KMS-11 (cell line): Measurements from ENCODE around the gene GLS.
"Not testable (repeated sequence)": the region's sequence is repeated elsewhere in the genome, so short reads cannot be mapped to it uniquely, and the experiment has no call there.

ENCODE experiments used
- H2AFZ ChIP-seq: fragments of 200-600 bp; sonication (generic); 2 replicates; pipeline ENCODE4 v1.6.1; 2016; ENCODE audit warnings: antibody characterized with exemption, mixed run types, low read depth
- H3K27ac ChIP-seq: fragments of 200-600 bp; sonication (generic); 2 replicates; pipeline ENCODE4 v1.6.1; 2016; ENCODE audit warnings: mild to moderate bottlenecking, mixed run types
- H3K27me3 ChIP-seq: fragments of 200-600 bp; sonication (generic); 2 replicates; pipeline ENCODE4 v1.6.1; 2017; ENCODE audit warnings: mild to moderate bottlenecking, low read depth, mixed run types, moderate library complexity; ENCODE audit not compliant: insufficient read depth
- H3K36me3 ChIP-seq: fragments of 200-600 bp; sonication (generic); 2 replicates; pipeline ENCODE4 v1.6.1; 2017; ENCODE audit warnings: mild to moderate bottlenecking, mixed run types; ENCODE audit not compliant: insufficient read depth
- H3K4me1 ChIP-seq: fragments of 200-600 bp; sonication (generic); 2 replicates; pipeline ENCODE4 v1.6.1; 2016; ENCODE audit warnings: mild to moderate bottlenecking, low read depth, mixed run types; ENCODE audit not compliant: poor library complexity, severe bottlenecking
- H3K4me2 ChIP-seq: fragments of 200-600 bp; sonication (generic); 2 replicates; pipeline ENCODE4 v1.7.0; 2016; ENCODE audit warnings: mild to moderate bottlenecking, mixed run types
- H3K4me3 ChIP-seq: fragments of 200-600 bp; sonication (generic); IDR thresholded peaks from 2 replicates; pipeline ENCODE4 v1.6.1; 2017; ENCODE audit warnings: low read depth, low read length, mixed read lengths; ENCODE audit not compliant: insufficient read depth
- H3K79me2 ChIP-seq: fragments of 200-600 bp; sonication (generic); 2 replicates; pipeline ENCODE4 v1.6.1; 2016; ENCODE audit warnings: low read depth, mixed run types; ENCODE audit not compliant: insufficient read depth
- H3K9ac ChIP-seq: fragments of 200-600 bp; sonication (generic); 2 replicates; pipeline ENCODE4 v1.6.1; 2016; ENCODE audit warnings: mild to moderate bottlenecking, mixed run types
- H4K20me1 ChIP-seq: fragments of 200-600 bp; sonication (generic); 2 replicates; pipeline ENCODE4 v1.6.1; 2016; ENCODE audit warnings: mild to moderate bottlenecking, mixed run types; ENCODE audit not compliant: insufficient read depth
- TF ChIP-seq, protein P1 (sequence below): fragments of 200-600 bp; sonication (generic); conservative IDR thresholded peaks from 2 replicates; pipeline ENCODE4 v1.6.1; 2017; ENCODE audit warnings: low read depth, mild to moderate bottlenecking, antibody characterized with exemption, low read length, moderate library complexity, mixed read lengths

GLS gene

DNA sequence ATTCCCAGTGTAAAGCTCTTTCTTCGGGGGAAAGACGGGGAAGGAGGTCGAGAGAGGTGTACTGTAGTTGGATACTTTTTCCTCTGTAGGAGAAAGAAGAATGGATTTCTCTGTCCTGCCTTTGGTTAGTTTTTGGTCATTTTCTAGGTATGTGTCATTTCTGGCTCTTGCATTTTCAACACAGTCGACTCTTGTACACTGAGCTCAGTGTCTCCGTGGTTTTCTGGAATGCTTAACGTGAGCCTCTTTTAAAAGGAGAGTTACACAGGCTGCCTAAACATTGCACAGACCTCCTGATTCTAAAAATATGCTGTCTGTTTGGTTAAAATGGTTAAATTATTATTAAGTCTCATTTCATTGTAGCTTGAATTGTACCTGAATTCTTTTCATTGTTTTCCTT is 21.8 kb upstream of the GLS start:
- no peak overlapping the region for H3K9ac ChIP-seq
- no peaks in the 10 kb centered on the region for H3K79me2 ChIP-seq
- H3K4me1 ChIP-seq = no peaks in the 10 kb centered on the region
- H4K20me1 ChIP-seq = no peaks in the 10 kb centered on the region
- H3K4me2 ChIP-seq = no peak overlapping the region
- TF ChIP-seq, protein P1, sequence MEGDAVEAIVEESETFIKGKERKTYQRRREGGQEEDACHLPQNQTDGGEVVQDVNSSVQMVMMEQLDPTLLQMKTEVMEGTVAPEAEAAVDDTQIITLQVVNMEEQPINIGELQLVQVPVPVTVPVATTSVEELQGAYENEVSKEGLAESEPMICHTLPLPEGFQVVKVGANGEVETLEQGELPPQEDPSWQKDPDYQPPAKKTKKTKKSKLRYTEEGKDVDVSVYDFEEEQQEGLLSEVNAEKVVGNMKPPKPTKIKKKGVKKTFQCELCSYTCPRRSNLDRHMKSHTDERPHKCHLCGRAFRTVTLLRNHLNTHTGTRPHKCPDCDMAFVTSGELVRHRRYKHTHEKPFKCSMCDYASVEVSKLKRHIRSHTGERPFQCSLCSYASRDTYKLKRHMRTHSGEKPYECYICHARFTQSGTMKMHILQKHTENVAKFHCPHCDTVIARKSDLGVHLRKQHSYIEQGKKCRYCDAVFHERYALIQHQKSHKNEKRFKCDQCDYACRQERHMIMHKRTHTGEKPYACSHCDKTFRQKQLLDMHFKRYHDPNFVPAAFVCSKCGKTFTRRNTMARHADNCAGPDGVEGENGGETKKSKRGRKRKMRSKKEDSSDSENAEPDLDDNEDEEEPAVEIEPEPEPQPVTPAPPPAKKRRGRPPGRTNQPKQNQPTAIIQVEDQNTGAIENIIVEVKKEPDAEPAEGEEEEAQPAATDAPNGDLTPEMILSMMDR = no peak
- no peaks in the 10 kb centered on the region for H3K36me3 ChIP-seq
- H3K27ac ChIP-seq = no peak overlapping the region
- H3K27me3 ChIP-seq = no peaks in the 10 kb centered on the region
- no peak overlapping the region for H2AFZ ChIP-seq
- H3K4me3 ChIP-seq = no peak overlapping the region

DNA sequence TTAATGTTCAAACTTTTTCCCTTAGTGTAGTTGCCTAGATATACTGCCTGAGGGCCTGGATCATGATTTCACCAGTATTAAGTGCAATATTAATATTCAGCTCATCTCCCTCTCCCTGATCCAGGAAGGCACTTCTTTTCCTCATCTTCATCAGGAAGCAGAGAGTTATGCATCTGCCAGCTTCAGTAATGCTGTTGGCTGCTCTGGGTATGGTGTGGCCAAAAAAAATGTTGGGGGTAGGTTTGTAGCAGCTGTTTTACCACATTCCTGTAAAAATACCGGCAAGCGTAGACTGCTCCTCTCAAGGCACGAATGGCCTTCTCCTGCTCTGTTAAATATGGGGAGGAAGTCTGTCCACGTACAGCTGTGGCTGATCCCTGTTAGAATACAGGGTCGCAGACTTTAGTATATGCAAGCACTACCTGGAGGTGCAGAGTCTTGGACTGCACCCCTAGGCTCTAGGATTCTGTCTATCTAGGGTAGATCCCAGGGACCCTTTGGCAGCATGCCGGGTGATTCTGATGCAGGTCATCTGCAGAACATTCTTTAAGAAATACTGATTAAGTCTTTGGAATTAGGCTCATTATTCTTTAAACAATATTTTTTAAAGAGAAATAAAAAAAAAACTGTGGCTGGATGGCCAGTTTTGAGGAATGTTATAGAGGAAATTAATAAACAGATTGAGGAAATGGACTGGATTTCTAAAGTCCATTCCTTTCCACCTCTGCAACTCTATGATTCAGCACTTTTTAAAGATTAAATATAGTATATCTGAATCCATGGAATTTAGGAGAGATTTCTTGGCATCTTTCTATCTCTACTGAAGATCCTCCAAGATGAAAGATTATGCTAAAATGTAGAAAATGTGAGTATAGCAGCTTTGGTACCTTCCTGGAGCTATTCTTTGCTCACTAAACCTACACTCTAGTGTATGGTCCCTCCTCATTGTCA is 21.0 kb upstream of the GLS start:
- no peak overlapping the region for H3K9ac ChIP-seq
- H3K79me2 ChIP-seq = no peaks in the 10 kb centered on the region
- H3K27me3 ChIP-seq = no peaks in the 10 kb centered on the region
- H4K20me1 ChIP-seq = no peaks in the 10 kb centered on the region
- no peak overlapping the region for H2AFZ ChIP-seq
- H3K27ac ChIP-seq = no peak overlapping the region
- no peak overlapping the region for H3K4me3 ChIP-seq
- no peak overlapping the region for H3K4me2 ChIP-seq
- TF ChIP-seq, protein P1 = no peak
- H3K4me1 ChIP-seq = no peaks in the 10 kb centered on the region
- no peaks in the 10 kb centered on the region for H3K36me3 ChIP-seq

DNA sequence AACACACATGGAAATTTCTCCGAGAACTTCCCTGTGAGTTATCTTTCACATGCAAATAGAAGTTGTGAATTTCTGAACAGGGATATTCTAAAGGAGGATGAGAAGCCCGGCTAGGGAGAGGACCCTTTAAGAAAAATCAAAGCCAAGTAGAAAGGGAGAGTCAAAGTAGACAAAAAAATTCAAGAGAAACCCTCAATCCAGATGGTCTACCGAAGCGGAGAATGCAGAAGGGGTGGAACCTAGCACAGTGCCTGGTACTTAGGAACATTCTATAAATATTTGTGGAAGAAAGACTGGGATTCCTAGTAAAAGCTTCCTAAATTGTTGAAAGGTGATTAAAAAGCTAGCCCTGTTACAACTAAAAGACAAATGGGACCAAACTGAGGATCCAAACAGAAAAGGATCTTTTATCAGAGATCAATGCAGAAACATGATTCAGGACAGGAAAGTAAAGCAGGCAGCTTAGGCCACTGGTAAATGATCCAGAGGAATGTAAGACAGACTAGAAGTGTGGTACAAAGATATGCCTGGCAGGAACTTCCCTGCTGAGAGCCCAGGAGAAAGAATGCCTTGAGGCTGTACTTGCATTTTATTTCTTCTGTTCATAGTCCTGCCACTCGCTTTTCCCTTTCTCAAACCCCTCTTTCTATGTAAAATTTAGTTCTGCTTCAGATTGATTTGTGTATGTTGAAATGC is 19.5 kb upstream of the GLS start:
- Histone ChIP-seq H3K9ac (no peak overlapping the region), H3K4me3 (no peak overlapping the region), H4K20me1 (no peaks in the 10 kb centered on the region), H3K4me2 (no peak overlapping the region), H3K4me1 (no peaks in the 10 kb centered on the region), H3K27me3 (no peaks in the 10 kb centered on the region), H3K36me3 (no peaks in the 10 kb centered on the region), H2AFZ (no peak overlapping the region), H3K27ac (no peak overlapping the region), H3K79me2 (no peaks in the 10 kb centered on the region)
- TF ChIP-seq, protein P1 = no peak

DNA sequence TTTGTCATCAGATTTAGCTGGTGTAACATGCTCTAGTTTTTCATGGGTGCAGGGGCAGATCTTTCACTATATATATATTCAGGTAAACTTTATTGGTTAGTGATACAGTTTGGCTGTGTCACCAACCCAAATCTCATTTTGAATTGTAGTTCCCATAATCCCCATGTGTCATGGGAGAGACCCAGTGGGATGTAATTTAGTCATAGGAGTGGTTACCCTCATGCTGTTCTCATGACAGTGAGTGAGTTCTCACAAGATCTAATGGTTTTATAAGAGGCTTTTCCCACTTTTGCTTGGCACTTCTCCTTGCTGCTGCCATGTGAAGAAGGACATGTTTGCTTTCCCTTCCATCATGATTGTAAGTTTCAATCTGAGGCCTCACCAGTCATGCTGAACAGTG is 18.5 kb upstream of the GLS start:
- not testable (repeated sequence) for H2AFZ ChIP-seq, H3K9ac ChIP-seq, H3K36me3 ChIP-seq, H3K4me1 ChIP-seq, H3K27ac ChIP-seq, H3K4me3 ChIP-seq, H4K20me1 ChIP-seq, H3K79me2 ChIP-seq, H3K27me3 ChIP-seq, H3K4me2 ChIP-seq

DNA sequence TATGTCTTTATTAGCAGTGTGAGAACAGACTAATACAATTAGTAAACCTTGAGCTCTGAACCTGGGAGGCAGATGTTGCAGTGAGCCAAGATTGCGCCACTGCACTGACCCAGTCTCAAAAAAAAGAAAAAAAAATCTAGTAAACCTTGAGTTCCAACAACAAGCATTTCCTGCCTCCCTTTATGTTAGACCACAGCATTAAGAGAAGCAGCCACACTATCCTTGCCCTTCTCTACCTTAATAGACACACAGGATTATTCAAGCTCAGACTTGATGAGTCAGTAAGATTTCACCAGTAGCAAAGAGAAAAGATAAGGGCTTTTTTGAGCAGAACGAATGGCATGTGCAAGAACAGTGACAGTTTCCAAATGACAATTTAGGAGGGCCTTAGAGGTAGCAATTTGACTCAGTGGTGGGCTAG is 18.0 kb upstream of the GLS start:
- Histone ChIP-seq H3K27me3 (no peaks in the 10 kb centered on the region), H4K20me1 (no peaks in the 10 kb centered on the region), H3K9ac (no peak overlapping the region), H3K27ac (no peak overlapping the region), H3K4me3 (no peak overlapping the region), H3K36me3 (no peaks in the 10 kb centered on the region), H3K79me2 (no peaks in the 10 kb centered on the region), H3K4me2 (no peak overlapping the region), H3K4me1 (no peaks in the 10 kb centered on the region), H2AFZ (no peak overlapping the region)
- TF ChIP-seq, protein P1 = no peak
